GM19463 (cell line): ENCODE data around the gene PCCA.

Source experiments
- ATAC-seq: cut with Tn5 transposase; IDR thresholded peaks from one replicate; pipeline ENCODE4 v1.9.1; 2021; ENCODE audit warnings: mild to moderate bottlenecking, moderate library complexity; ENCODE audit not compliant: unreplicated experiment

Gene PCCA

DNA sequence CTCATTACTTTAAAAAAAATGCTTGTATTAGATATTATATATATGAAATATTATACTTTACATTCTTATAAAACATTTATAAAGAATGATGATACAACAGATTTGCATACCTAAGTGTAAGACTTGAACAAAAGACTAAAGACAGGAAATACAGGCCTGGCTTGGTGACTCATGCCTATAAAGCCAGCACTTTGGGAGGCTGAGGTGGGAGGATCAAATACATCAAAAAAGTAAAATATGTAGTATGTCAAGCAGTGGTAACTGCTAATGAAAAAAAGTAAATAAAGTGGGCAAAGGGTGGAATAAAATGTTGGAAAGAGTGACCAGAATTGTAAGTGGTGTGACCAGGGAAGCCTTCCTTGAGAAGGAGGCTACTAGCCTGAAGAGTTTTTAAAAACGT lies 366.0 kb downstream of the PCCA start:
- ATAC-seq = no peak

DNA sequence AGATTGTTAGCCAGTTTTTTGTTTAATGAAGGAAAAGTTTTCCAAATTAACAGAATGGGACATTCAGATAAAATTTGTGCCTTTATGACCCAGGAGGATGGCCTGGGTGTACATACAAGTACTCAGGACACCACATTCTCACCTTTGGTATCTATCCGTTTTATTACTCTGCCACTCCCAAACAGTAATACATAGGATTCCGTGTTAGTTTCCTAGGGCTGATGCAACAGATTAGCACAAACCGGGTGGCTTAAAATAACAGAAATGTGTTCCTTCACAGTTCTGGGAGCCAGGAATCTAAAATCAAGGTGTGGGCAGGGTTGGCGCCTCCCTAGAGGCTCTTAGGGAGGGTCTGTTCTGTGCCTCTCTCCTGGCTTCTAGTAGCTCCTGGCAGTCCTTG lies 369.8 kb downstream of the PCCA start:
- ATAC-seq = no peak

DNA sequence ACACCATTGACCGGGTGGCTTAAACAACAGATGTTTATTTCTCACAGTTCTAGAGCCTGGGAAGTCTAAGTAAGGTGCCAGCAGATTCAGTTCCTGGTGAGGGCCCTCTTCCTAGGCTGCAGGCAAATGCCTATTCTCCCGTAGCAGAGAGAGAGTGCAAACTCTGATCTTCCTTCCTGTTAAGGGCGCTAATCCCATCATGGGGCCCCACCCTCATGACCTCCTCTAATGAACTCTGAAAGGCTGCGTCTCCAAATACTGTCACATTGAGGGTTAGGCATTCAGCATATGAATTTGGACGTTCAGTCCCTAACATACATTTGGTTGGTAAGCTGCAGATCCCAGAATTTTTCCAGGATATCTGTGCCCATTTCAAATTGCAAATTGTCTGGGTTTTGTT lies 370.9 kb downstream of the PCCA start:
- no peak for ATAC-seq

DNA sequence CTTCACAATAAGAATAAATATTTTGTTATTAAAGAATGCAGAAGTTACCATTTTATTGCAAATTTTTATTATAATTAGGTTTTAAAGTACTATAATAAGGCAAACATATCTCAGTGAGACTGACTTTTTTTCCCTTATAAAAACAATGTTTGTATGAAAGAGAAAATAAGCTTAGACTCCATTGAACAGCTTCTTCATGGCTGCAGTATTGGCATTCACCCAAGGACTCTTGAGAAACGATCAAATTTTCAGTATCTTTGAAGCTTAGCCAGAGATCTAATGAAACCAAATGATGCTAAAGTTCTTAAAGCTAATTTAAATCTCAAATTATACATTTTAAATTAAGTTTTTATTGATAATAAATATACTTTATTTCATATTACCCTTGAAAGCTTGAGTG lies 371.4 kb downstream of the PCCA start:
- no peak for ATAC-seq

GRCh38 chr13:100460791-100461190 lies 371.9 kb downstream of the PCCA start:
- ATAC-seq = no peak

- ATAC-seq = no peak
Observed at GRCh38 chr13:100461309-100462030, 372.6 kb downstream of the PCCA start.

DNA sequence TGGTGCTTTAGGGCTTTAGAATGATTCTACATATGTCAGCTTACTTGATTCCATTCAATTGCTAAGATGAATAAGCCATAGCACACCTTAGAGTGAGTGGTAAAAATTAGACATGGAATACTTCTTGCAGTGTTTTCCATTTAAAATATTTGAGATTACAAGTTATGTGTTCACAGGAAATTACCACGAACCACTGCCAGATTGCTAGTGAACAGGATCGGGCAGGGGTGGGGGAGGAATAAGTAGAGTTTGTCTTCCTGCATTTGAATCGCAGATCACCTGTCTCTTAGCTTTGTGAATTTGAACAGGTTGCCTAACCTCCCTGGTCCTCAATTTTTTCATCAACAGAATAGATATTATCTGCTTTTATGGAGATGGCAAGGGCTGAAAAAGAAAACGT lies 375.1 kb downstream of the PCCA start:
- no peak for ATAC-seq

DNA sequence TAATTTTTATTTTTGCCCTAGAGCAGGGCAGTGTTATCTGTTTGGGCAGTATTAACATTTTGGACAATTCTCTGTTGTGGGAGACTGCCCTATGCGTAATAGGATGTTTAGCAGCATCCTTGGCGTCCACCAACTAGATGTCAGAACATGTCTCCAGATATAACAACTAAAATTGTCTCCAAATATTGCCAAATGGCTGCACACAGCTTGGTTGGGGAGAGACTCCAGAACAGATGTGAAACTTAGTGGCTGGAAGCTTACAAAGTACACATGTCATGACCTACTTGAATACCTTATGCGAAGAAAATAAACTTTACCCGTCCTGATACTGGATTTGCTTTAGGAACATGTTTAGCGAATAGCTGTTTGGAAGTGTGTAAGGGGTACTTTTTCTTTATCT lies 376.7 kb downstream of the PCCA start:
- no peak for ATAC-seq

DNA sequence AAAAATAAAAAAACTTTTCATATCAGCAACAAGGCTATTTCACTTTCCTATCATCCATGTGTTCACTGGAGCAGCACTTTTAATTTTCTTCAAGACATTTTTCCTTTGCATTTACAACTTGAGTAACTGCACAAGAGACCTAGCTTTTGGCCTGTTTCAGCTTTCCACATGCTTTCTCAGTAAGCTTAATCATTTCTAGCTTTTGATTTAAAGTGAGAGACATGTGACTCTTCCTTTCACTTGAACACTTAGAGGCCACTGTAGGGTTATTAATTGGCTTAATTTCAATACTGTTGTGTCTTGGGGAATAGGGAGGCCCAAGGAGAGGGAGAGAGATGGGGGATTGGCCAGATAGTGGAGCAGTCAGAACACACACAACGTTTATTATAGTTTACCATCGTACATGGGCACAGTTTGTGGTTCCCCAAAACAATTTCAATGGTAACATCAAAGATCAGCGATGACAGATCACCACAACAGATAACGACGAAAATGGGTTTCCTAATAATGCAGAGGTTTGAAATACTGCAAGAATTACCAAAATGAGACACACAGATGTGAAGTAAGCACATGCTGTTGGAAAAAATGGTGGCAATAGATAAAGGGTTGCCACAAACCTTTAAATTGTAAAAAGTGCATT lies 382.1 kb downstream of the PCCA start:
- no peak for ATAC-seq

DNA sequence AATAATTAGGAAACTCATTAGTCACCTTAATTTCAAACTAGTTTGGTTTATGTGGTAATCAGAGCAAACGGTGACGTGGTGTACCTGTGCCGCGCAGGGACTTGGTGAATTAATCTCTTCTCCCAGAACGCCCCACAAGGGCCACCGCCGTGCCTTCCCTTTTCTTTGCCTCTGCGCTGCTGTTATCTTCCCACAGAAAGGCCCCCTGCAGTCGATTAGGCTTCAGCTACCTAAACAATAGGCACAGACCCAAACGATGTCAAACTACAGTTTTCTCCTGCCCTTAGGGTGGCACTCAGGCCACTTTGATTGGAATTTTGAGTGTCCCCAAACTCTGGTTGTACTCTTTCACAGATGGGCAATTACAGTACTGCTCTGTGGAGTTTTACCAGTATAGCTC lies 384.2 kb downstream of the PCCA start:
- no peak for ATAC-seq

DNA sequence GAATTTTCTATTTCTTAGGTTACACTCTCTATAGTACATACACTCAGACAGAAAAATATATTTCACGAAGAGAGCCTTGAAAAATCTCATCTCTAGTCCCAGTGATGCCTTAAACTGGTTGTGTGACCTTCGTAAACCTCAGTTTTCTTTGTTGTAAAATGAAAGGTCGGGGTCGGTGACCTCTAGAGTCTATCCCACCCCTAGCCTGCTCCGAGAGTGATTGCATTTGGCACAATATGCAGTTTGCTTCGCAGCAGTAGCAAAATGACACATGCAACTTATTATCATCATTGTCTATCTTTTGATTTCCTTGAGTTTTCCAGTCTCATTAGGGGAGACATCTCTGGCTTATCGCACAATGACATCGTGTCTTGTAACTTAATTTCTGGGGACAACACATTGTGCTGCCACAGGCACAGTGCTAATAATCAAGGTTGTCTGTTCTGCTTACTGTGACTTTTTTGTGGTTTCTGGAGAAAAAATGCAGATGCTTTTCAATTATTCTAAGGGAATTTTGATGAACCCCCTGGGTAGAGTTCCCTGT lies 384.7 kb downstream of the PCCA start:
- no peak for ATAC-seq

DNA sequence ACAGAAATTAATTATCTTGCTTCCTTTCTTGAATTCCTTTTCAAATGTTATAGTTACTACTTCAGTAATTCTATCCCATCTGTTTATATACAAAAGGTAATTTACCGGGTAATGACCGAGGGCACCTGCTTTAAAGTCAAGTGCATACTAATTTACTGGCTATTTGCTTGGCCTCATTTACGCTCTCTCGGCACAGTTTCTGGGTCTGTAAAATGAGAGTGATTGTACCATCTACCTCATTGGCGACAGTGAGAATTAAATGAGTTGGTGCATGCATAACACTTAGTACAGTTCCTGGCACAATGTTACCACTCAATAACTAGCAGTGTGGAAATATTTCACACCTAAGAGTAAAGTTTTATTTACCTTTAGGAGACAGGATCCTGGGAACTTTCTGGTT lies 388.1 kb downstream of the PCCA start:
- ATAC-seq = no peak

- ATAC-seq = no peak
Observed at GRCh38 chr13:100478107-100478809, 389.4 kb downstream of the PCCA start.

DNA sequence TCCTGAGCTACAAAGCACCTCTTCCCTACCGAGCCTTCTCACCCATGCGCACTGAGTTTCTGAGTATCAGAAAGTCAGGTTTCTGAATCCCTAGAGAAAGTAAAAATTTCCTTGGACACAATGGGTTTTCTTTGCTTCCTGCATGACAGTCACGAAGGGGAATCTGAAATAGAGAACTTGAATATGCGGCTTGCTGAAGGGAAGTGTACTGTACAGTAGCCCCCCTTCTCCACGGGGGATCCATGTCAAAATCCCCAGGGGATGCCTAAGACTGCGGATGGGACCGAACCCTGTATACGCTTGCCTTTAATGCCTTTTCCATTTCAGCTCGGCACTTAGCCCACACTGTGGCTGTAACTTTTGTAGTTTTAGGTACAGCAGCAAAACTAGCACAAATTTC lies 391.8 kb downstream of the PCCA start:
- no peak for ATAC-seq

DNA sequence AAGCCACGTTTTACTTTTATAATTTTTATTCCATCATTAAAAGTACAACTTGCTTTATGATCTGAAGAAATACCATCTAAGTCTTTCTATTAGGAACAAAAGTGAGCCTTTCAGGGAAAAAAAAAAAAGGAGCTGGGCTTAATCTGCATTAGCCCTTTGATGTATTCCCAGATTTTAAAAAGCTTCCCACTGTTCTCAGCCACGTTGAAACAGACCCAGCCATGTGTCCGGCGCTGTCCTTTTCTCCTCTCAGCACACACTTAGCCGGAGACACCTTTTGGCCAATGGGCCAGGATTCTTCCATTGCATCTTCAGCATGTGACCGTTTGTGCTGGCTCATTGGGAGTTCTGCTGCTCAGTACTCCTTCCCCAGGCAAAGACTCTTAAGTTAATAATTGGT lies 394.2 kb downstream of the PCCA start:
- ATAC-seq = no peak

- ATAC-seq = no peak
Observed at GRCh38 chr13:100483841-100484381, 395.0 kb downstream of the PCCA start.

DNA sequence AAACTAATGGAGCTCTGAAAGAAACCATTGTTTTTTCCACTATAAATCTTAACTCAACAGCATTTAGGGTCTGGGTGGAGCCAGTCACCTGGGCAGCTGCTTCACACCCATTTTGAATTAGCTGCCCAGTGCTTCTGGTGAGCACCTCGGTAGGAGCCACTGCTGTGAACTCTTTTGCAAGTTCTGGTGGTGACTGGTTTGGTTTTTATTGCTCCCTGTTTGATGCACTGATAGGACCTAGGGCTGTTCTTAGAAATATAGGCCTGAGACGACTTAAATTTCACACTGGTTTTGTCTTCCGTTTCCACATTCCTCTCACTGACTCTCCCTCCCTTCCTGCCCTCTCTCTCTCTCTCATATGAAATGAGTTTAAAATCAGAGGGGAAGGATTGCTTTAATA lies 395.8 kb downstream of the PCCA start:
- no peak for ATAC-seq

DNA sequence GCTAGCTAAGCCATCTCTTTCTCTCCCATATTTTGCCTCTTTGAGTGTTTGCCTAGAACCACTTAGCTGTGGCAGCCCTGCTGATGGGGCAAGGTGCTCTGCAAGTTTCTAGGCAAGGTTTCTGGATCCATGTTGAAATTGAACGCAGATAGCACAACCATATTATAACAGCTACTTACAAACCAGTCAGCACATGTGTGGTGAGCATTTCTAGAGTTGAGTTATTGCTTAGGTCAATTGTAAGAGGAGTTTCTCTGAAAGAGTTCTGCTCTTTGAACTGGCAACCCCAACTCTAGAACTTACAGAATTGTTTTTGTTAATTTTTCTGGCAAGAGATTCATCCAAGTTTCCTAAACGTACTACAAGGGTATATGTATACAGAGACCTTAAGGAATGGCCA lies 396.4 kb downstream of the PCCA start:
- no peak for ATAC-seq

DNA sequence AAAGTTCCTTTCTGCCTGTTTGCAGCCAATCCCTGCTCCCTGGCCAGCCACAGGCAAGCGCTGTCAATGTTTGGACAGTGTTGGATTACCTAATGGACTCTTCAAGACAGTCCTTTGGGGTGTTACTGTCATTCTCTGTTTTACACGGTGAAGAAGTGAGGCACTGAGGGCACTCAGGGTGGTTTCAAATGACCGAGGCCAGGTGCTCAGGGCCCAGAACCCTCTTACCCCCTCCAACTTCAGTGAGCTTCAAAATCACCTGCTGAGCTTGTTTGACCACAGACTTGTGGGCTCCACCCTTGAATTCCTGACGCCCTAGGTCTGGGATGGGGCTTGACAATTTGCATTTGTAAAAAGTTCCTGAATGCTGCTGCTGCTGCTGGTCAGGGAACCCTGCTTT lies 401.8 kb downstream of the PCCA start:
- no peak for ATAC-seq

DNA sequence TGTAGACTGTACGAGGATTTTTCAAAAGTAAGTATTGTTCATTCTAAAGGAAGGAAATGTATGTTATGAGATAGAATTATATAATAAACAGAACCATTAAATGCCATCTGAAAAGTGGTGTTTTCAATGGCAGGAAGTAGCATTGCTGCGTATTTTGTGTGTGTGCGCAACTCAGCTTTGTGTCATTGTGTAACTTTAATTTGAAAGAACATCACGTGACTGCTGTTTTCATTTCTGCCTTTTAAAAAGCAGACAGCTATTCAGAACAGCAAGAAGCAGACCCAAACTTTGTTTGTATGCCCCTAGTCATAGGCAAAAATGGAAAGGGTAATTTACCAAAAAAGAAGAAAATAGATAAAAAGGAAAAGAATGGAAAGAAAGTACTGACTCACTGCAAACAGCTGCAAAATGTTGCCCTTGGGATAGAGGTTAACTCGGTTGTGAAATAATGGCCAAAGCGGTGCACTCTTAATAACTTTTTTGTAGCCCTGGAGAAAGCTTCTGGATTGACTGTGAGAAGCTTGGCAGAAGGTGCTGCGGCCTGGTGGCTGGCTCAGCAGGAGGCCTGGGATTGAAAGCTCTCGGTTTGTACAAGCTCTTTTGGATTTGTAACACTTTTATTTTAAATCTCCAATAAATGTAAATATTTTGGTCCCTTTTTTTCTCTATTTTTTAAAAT lies 402.4 kb downstream of the PCCA start:
- ATAC-seq = no peak

DNA sequence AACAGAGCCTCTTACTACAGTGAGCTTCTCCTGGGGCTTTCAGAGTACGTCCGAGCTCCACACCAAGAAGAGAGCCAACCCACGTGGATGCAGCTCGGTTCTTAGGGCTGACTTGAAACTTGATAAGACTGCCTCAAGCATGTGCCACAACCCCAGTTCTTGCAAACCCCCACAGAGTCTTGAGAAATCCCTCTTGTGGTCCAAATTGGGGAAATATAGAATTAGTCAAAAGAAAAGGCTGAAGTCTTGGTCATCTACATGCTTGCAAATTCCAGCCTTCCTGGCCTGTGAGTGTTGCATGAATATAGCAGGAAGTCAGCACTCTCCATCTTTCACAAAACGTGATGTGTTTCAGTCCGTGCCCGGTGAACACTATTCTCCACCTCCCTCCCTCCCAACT lies 404.5 kb downstream of the PCCA start:
- no peak for ATAC-seq
